K562 (cell line): ENCODE measurements around the gene GOPC. TPM values are rescaled to one million over a fixed set of nuclear protein-coding genes. Genes with fewer than 3 reads are reported as not detected.

Experiments
- GATAD2B ChIP-seq: fragments of 450-650 bp; IDR thresholded peaks from 2 replicates; pipeline ENCODE4 v1.6.1; 2017; ENCODE audit warnings: mild to moderate bottlenecking, borderline replicate concordance
- GTF2E2 ChIP-seq: fragments of 200-800 bp; sonication (Bioruptor generic); IDR thresholded peaks from 2 replicates; pipeline ENCODE4 v1.6.1; 2016; ENCODE audit warnings: missing genetic modification characterization, missing compliant biosample characterization
- MEIS2 ChIP-seq: fragments of 450-650 bp; IDR thresholded peaks from 2 replicates; pipeline ENCODE4 v1.6.1; 2014; ENCODE audit warnings: mild to moderate bottlenecking; ENCODE audit not compliant: partially characterized antibody
- MTA3 ChIP-seq: fragments of 450-650 bp; formaldehyde crosslinking; IDR thresholded peaks from 2 replicates; pipeline ENCODE4 v1.6.1; 2017; ENCODE audit warnings: mild to moderate bottlenecking, borderline replicate concordance
- NFE2 ChIP-seq: IDR thresholded peaks from 2 replicates; pipeline ENCODE4 v1.6.1; 2014; ENCODE audit warnings: antibody characterized with exemption, low read depth
- RNF2 ChIP-seq: sonication (generic); IDR thresholded peaks from 2 replicates; pipeline ENCODE4 v1.6.1; 2016
- SMAD2 ChIP-seq: fragments of 150-350 bp; IDR thresholded peaks from 2 replicates; pipeline ENCODE4 v1.6.1; 2014; ENCODE audit warnings: low read depth, mild to moderate bottlenecking, low read length
- ZC3H11A ChIP-seq: IDR thresholded peaks from 2 replicates; pipeline ENCODE4 v1.6.1; 2012; ENCODE audit warnings: low read depth, low read length, improper control_type of control experiment
- ZNF143 ChIP-seq: sonication (generic); formaldehyde crosslinking; IDR thresholded peaks from 2 replicates; pipeline ENCODE4 v1.9.0; 2022; ENCODE audit warnings: mild to moderate bottlenecking, missing genetic modification reagents
- ZNF408 ChIP-seq: fragments of 250-450 bp; sonication (Bioruptor Pico); IDR thresholded peaks from 2 replicates; pipeline ENCODE4 v1.4.0; 2020; ENCODE audit warnings: low read depth, mild to moderate bottlenecking, moderate library complexity
- polyA plus RNA-seq, 8 experiments: library from polyadenylated mRNA; depleted of rRNA in 4 of 8; stranded (reverse) in 5 of 8; unstranded in 3 of 8; fragments of >200 nt; fragmentation: Nextera tagmentation in 2 of 8; fragmentation: Illumina TruSeq in 1 of 8; extraction: Ambion mirVana in 2 of 8; extraction: Trizol in 1 of 8; gene quantifications; 2 replicates each; pipeline versions ENCODE4 v1.2.1 to v1.2.3, GENCODE V29; 2011 to 2014; ENCODE audit warnings: inconsistent platforms in 1 of 8, missing spikeins in 1 of 8
- total RNA-seq, 7 experiments: library from RNA; depleted of rRNA in 6 of 7; stranded (reverse); fragments of >200 nt in 6 of 7; fragmentation: Illumina TruSeq in 2 of 7; extraction: Trizol in 2 of 7; gene quantifications; 2 replicates each; pipeline versions ENCODE4 v1.2.1 to v1.2.3, GENCODE V29; 2011 to 2021; ENCODE audit warnings: low replicate concordance in 1 of 7
- TF ChIP-seq, protein P1 (sequence below): fragments of 450-650 bp; IDR thresholded peaks from 2 replicates; pipeline ENCODE4 v1.6.1; 2016; ENCODE audit warnings: mild to moderate bottlenecking, moderate library complexity
- TF ChIP-seq, protein P2 (sequence below): IDR thresholded peaks from 2 replicates; pipeline ENCODE4 v1.6.1; 2014; ENCODE audit warnings: antibody characterized with exemption
- TF ChIP-seq, protein P3 (sequence below): fragments of 250-450 bp; sonication (Bioruptor Pico); IDR thresholded peaks from 2 replicates; pipeline ENCODE4 v1.5.0; 2021; ENCODE audit warnings: mild to moderate bottlenecking, borderline replicate concordance

GOPC gene
- total and polyA plus RNA-seq, 9 of the 15 experiments (the other 6 are each of a cell fraction or from before 2014, with no cell fraction given): 10.0 to 32.2 (median 25.6) TPM

DNA sequence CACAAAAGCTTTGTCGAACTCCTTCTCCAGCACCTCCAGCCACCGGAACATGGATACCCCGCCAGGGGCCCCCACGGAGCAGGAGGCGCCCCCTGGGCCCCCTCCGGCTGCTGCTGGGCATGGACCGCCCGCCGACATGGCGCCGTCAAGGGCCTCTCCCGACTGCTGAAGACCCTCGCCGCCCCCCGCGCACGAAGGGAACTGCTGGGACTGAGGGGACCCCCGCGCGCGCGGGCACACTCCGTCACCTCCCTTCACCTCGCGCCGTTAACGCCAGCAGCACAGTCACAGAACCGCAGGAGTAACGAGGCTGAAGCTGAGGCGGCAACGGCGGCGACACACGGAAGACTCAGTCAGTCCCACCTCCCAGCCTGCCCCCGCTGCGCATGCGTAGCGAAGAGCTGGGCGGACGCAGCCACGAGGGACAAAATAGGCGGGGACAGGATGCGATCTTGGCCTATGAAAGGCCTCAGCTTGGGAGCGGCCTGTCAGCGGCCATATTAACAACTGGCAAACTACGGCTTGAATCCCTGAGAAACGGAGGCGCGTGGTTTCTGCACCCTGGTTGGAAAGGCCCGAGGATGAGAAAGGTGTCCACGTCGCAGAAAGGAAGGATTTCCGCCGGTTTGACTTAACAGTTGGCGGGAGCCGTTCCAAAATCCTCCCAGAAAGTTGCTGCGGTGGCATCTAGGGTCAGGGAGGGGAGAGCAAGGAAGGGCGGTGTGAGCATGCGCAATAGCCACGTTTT, at the start of gene GOPC (continued):
- TF ChIP-seq, protein P1, sequence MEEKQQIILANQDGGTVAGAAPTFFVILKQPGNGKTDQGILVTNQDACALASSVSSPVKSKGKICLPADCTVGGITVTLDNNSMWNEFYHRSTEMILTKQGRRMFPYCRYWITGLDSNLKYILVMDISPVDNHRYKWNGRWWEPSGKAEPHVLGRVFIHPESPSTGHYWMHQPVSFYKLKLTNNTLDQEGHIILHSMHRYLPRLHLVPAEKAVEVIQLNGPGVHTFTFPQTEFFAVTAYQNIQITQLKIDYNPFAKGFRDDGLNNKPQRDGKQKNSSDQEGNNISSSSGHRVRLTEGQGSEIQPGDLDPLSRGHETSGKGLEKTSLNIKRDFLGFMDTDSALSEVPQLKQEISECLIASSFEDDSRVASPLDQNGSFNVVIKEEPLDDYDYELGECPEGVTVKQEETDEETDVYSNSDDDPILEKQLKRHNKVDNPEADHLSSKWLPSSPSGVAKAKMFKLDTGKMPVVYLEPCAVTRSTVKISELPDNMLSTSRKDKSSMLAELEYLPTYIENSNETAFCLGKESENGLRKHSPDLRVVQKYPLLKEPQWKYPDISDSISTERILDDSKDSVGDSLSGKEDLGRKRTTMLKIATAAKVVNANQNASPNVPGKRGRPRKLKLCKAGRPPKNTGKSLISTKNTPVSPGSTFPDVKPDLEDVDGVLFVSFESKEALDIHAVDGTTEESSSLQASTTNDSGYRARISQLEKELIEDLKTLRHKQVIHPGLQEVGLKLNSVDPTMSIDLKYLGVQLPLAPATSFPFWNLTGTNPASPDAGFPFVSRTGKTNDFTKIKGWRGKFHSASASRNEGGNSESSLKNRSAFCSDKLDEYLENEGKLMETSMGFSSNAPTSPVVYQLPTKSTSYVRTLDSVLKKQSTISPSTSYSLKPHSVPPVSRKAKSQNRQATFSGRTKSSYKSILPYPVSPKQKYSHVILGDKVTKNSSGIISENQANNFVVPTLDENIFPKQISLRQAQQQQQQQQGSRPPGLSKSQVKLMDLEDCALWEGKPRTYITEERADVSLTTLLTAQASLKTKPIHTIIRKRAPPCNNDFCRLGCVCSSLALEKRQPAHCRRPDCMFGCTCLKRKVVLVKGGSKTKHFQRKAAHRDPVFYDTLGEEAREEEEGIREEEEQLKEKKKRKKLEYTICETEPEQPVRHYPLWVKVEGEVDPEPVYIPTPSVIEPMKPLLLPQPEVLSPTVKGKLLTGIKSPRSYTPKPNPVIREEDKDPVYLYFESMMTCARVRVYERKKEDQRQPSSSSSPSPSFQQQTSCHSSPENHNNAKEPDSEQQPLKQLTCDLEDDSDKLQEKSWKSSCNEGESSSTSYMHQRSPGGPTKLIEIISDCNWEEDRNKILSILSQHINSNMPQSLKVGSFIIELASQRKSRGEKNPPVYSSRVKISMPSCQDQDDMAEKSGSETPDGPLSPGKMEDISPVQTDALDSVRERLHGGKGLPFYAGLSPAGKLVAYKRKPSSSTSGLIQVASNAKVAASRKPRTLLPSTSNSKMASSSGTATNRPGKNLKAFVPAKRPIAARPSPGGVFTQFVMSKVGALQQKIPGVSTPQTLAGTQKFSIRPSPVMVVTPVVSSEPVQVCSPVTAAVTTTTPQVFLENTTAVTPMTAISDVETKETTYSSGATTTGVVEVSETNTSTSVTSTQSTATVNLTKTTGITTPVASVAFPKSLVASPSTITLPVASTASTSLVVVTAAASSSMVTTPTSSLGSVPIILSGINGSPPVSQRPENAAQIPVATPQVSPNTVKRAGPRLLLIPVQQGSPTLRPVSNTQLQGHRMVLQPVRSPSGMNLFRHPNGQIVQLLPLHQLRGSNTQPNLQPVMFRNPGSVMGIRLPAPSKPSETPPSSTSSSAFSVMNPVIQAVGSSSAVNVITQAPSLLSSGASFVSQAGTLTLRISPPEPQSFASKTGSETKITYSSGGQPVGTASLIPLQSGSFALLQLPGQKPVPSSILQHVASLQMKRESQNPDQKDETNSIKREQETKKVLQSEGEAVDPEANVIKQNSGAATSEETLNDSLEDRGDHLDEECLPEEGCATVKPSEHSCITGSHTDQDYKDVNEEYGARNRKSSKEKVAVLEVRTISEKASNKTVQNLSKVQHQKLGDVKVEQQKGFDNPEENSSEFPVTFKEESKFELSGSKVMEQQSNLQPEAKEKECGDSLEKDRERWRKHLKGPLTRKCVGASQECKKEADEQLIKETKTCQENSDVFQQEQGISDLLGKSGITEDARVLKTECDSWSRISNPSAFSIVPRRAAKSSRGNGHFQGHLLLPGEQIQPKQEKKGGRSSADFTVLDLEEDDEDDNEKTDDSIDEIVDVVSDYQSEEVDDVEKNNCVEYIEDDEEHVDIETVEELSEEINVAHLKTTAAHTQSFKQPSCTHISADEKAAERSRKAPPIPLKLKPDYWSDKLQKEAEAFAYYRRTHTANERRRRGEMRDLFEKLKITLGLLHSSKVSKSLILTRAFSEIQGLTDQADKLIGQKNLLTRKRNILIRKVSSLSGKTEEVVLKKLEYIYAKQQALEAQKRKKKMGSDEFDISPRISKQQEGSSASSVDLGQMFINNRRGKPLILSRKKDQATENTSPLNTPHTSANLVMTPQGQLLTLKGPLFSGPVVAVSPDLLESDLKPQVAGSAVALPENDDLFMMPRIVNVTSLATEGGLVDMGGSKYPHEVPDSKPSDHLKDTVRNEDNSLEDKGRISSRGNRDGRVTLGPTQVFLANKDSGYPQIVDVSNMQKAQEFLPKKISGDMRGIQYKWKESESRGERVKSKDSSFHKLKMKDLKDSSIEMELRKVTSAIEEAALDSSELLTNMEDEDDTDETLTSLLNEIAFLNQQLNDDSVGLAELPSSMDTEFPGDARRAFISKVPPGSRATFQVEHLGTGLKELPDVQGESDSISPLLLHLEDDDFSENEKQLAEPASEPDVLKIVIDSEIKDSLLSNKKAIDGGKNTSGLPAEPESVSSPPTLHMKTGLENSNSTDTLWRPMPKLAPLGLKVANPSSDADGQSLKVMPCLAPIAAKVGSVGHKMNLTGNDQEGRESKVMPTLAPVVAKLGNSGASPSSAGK: peak; percentile 97
- TF ChIP-seq MEIS2 (peak; percentile 94), ZNF143 (peak; percentile 48; the same call in 1 of the 2 replicates), SMAD2 (no peak), ZC3H11A (no peak), GATAD2B (peak; percentile 39; the same call in 1 of the 2 replicates), ZNF408 (CRISPR knock-in tag) (no peak), GTF2E2 (no peak), MTA3 (peak; percentile 74; the same call in 1 of the 2 replicates), NFE2 (no peak), RNF2 (no peak)
- TF ChIP-seq, protein P2, sequence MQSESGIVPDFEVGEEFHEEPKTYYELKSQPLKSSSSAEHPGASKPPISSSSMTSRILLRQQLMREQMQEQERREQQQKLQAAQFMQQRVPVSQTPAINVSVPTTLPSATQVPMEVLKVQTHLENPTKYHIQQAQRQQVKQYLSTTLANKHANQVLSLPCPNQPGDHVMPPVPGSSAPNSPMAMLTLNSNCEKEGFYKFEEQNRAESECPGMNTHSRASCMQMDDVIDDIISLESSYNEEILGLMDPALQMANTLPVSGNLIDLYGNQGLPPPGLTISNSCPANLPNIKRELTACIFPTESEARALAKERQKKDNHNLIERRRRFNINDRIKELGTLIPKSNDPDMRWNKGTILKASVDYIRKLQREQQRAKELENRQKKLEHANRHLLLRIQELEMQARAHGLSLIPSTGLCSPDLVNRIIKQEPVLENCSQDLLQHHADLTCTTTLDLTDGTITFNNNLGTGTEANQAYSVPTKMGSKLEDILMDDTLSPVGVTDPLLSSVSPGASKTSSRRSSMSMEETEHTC: no peak
- TF ChIP-seq, protein P3, sequence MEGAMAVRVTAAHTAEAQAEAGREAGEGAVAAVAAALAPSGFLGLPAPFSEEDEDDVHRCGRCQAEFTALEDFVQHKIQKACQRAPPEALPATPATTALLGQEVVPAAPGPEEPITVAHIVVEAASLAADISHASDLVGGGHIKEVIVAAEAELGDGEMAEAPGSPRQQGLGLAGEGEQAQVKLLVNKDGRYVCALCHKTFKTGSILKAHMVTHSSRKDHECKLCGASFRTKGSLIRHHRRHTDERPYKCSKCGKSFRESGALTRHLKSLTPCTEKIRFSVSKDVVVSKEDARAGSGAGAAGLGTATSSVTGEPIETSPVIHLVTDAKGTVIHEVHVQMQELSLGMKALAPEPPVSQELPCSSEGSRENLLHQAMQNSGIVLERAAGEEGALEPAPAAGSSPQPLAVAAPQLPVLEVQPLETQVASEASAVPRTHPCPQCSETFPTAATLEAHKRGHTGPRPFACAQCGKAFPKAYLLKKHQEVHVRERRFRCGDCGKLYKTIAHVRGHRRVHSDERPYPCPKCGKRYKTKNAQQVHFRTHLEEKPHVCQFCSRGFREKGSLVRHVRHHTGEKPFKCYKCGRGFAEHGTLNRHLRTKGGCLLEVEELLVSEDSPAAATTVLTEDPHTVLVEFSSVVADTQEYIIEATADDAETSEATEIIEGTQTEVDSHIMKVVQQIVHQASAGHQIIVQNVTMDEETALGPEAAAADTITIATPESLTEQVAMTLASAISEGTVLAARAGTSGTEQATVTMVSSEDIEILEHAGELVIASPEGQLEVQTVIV: no peak
